GM21737 (cell line): Measurements from ENCODE around the gene CYSRT1.
A peak's percentile ranks its signal among the peaks of the same experiment; 100 is the strongest.

Experiments used
- ATAC-seq: cut with Tn5 transposase; IDR thresholded peaks from one replicate; pipeline ENCODE4 v1.9.1; 2021; ENCODE audit warnings: mild to moderate bottlenecking, moderate library complexity; ENCODE audit not compliant: unreplicated experiment

Gene CYSRT1

GRCh38 chr9:137189297-137190295 lies 35.4 kb upstream of the CYSRT1 start:
- no peak for ATAC-seq

DNA sequence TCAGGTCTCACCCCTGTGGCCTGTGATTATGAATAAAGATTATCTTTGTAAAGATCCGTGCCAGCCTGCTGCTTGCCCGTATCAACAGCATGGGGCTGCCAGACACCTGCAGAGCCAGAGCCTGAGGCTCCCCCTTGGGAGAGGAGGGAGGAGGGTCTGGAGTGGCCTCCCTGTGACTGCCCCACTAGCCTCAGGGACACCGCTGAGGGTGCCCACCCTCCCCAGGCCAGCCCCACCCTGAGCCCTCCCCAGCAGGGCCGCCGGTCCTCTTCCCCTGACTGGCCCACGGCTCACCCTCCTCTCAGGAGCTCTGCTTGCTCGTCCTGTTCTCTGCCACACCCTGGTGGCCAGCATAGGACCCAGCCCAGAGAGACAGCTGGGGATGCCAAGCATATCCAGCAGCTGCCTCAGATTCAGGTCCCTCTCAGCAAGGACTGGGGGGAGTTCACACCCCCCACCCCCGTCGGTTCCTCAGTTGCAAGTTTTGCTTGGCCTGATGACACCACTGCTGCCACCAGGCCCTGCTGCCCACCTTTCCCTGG lies 34.6 kb upstream of the CYSRT1 start:
- ATAC-seq, result no peak

- ATAC-seq, result no peak
Measured at GRCh38 chr9:137191245-137191644, 33.7 kb upstream of the CYSRT1 start.

DNA sequence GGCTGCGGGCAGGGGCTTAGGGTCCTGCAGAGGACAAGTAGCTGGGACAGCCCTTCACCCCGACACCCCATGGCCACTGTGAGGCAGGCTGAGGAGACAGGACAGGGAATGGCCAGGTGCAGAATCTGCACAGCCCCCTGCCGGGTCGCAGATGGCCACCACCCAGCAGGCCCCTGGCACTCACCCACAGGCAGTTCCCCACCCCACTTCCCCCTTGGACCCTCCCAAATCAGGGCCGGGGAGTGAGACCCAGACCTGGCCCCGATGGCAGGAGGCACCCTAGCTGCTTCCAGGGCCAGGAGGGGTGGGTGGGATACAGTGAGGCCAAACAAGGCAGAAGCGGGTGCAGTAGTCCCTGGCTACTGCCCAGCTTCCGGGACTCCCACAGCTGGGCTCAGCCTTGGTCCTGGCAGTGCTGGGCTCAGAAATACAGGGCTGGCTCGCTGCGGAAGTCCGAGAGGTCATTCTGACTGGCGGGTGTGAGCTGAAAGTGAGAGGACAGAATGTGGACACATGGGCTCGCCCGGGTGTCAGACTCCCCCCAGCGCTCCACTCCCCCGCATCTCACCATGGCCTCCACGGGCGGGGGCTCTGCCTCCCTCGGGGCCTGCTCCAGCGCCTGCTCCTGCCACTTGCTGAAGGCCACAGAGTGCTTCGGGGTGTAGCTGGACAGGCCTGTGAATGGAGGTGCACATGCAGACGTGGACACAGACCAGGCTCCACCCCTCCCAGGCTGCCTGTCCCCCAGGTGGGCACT lies 33.1 kb upstream of the CYSRT1 start:
- no peak for ATAC-seq

GRCh38 chr9:137192448-137192780 lies 32.6 kb upstream of the CYSRT1 start:
- no peak for ATAC-seq

DNA sequence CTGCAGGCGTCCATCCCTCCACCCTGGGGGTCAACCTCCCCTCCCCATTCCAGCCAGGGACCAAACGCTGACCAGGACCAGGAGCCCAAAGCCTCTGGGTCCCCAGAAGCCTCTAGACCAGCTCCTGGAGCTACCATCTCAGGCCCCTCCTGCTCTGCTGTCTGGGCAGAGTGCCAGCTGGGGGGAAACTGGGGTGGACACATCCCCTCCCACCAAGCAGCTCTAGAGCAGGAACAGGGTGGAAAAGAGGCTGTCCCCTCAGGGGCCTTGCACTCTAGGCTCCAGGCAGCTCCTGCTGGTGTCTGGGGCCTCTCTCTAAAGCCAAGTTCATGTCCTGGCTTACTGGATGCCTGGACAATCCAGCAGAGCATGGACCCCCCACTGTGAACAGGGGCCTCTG lies 32.1 kb upstream of the CYSRT1 start:
- no peak for ATAC-seq

- no peak for ATAC-seq
Measured at GRCh38 chr9:137193771-137194170, 31.2 kb upstream of the CYSRT1 start.

DNA sequence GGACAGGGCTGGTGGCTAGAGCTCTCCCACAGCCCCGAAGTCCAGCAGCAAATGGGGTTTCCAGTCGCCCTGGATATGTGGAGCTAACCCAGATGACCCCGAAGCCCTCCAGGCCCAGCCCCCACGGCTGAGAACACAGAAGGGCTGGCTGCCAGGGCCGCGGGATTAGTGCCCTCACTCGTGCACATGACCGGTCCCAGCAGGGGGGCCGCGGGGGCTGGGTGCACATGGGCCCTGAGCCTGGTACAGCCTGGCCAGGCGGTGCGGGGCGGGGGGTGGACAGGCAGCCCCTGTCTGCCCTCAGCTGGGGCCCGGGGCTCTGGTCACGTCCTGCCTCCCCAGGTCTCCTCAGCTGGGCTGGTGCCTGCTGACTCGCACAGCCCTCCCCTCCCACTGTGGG lies 30.6 kb upstream of the CYSRT1 start:
- no peak for ATAC-seq

DNA sequence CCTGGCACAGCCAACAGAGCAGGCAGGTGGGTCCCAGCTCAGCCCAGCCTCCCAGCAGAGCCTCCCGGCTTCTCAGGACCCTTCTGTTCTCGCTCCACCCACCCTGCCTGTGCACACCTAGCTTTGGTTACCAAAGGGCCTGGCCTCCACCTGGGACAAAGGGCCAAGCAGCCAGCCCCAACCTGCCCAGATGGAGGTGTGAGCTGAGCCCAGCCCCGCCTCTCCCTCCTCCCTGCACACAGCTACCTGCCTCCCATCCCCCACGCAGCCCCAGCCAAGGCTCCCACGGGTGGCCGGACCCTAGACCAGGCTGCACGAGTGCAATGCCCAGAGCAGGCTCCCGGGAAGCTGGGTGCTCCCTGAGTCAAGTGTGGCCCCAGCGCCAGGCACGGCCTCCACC lies 30.1 kb upstream of the CYSRT1 start:
- no peak for ATAC-seq

- no peak for ATAC-seq
Measured at GRCh38 chr9:137195525-137196220, 29.3 kb upstream of the CYSRT1 start.

GRCh38 chr9:137198051-137198901 lies 26.7 kb upstream of the CYSRT1 start:
- no peak for ATAC-seq

- no peak for ATAC-seq
Measured at GRCh38 chr9:137198902-137199283, 26.1 kb upstream of the CYSRT1 start.

DNA sequence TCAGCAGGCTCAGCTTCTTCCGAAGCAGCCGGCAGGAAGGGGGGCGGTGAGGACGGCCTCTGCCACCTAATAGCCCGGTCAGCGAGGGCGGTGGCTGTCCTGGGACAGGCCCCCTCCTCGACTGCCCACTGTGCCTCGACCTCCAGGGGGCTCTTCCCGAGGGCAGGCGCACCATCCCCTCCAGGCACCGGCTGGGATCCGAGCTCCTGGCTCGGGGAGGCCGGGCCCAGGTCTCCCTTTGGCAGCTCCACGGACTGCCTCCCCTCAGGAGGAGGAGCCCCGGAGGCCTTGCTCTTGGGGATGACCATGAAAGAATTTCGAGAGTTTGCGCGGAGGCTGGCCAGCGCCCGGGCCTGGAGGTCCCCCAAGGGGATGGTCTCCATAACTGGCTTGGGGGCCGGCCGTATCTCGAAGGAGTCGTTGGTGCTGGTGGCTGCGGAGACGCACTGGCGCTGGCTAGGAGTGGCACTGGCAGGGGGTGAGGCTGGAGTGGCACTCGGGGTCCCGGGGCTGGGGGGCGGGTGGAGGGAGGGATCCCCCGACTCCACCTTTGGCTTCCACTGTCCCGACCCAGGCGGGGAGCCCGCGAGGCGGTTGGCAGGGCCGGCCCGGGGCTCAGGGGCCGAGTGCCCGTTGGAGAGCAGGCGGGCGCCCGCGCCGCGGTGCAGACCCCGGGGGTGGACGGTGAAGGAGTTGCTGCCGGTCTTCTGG lies 25.4 kb upstream of the CYSRT1 start:
- ATAC-seq, result no peak

GRCh38 chr9:137200311-137201204 lies 24.4 kb upstream of the CYSRT1 start, which contains the start of gene TPRN:
TPRN (minus strand) TSS chr9:137200741; CDS start chr9:137200711, 30 bp downstream.
- peak; percentile 82 for ATAC-seq

GRCh38 chr9:137201205-137201868 lies 23.6 kb upstream of the CYSRT1 start:
- no peak for ATAC-seq

DNA sequence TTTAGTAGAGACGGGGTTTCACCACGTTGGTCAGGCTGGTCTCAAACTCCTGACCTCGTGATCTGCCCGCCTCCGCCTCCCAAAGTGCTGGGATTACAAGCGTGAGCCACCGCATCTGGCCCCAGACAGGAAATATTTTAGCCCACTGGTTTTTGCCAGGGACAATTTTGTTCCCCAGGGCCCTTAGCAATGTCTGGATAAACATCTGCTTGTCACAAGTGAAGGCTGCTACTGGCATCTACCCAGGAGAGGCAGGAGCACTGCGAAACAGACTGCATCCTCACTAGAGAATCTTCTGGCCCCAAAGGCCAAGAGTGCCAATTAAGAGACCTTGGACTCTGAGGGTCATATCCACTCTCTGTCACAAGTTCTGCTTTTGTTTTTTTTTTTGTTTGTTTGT lies 22.0 kb upstream of the CYSRT1 start:
- ATAC-seq, result no peak

DNA sequence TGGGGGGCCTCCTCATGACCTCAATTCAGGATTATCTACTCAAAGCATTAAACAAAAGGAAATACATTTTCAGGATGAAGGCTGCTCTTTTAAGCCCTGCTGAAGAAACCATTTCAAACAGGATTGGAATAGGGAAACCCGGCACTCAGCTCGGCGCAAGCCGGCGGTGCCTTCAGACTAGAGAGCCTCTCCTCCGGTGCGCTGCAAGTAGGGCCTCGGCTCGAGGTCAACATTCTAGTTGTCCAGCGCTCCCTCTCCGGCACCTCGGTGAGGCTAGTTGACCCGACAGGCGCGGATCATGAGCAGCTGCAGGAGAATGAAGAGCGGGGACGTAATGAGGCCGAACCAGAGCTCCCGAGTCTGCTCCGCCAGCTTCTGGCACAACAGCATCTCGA lies 20.2 kb upstream of the CYSRT1 start:
- no peak for ATAC-seq
